Endothelial cell of umbilical vein (primary cell): ENCODE data around the gene C1QTNF8. TPM values are rescaled to one million over a fixed set of nuclear protein-coding genes. Genes with fewer than 3 reads are reported as not detected.

ENCODE experiments used
- BruUV-seq: library from RNA; stranded (reverse); fragments of 400-500 nt; replicated peaks from 2 replicates; lab custom pipeline; 2021; lab: Mats Ljungman, UMichigan
- CTCF ChIA-PET: fragments of 300-600, 350-600 bp; sonication (Branson Sonifier 250); formaldehyde crosslinking; loops from one replicate; lab custom pipeline; 2021; ENCODE audit warnings: antibody characterized with exemption, inconsistent platforms; lab: Charles Lee
- POLR2A ChIA-PET: fragments of 300-600, 350-600 bp; sonication (Branson Sonifier 250); formaldehyde crosslinking; loops from one replicate; lab custom pipeline; 2021; ENCODE audit warnings: antibody characterized with exemption, inconsistent platforms; lab: Charles Lee
- DNase-seq: peaks from one replicate; pipeline ENCODE4 v3.0.0-alpha.2; 2011; ENCODE audit warnings: low read depth, low spot score
- FAIRE-seq: peaks from 2 replicates; lab custom pipeline; 2011; peaks lifted over from hg19 to GRCh38; lab: Jason Lieb, UNC
- H2AFZ ChIP-seq: 2 replicates; pipeline ENCODE4 v1.6.0; 2012; ENCODE audit warnings: low read depth, low read length, control low read depth, inconsistent platforms
- H3K27ac ChIP-seq: 2 replicates; pipeline ENCODE4 v1.5.1; 2011; ENCODE audit warnings: low read depth, mild to moderate bottlenecking, control low read depth, low read length, moderate library complexity; ENCODE audit not compliant: insufficient read depth
- H3K27me3 ChIP-seq, 2 experiments: 2 replicates each; pipeline versions ENCODE4 v1.6.0 to v1.6.1; 2011; ENCODE audit warnings: low read length in 2 of 2, mixed read lengths in 1 of 2; ENCODE audit not compliant: control insufficient read depth in 2 of 2, insufficient read depth in 2 of 2
- H3K36me3 ChIP-seq, 2 experiments: 2 replicates in 1 of 2; 3 replicates in 1 of 2; pipeline ENCODE4 v1.5.1; 2011; ENCODE audit warnings: low read length in 2 of 2, mild to moderate bottlenecking in 1 of 2, moderate library complexity in 1 of 2; ENCODE audit not compliant: control insufficient read depth in 2 of 2, insufficient read depth in 2 of 2; ENCODE audit errors: extremely low read depth in 1 of 2
- H3K4me1 ChIP-seq: 3 replicates; pipeline ENCODE4 v1.5.1; 2011; ENCODE audit warnings: mild to moderate bottlenecking, low read length; ENCODE audit not compliant: control insufficient read depth, insufficient read depth; ENCODE audit errors: extremely low read depth
- H3K4me2 ChIP-seq: 2 replicates; pipeline ENCODE4 v1.6.1; 2011; ENCODE audit warnings: low read length, control low read depth, mixed read lengths; ENCODE audit not compliant: insufficient read depth
- H3K4me3 ChIP-seq, 3 experiments: fragments of 200-600 bp in 1 of 3; sonication (generic), shearing (Covaris generic) in 1 of 3; replicated peaks in 1 of 3; 2 replicates each; pipeline ENCODE4 v1.5.1; 2011 to 2016; ENCODE audit warnings: control low read depth in 3 of 3, low read length in 3 of 3, mild to moderate bottlenecking in 2 of 3, inconsistent platforms in 1 of 3, low read depth in 1 of 3, moderate library complexity in 1 of 3; ENCODE audit not compliant: insufficient read depth in 1 of 3
- H3K79me2 ChIP-seq: 2 replicates; pipeline ENCODE4 v1.6.0; 2012; ENCODE audit warnings: low read length, inconsistent platforms; ENCODE audit not compliant: control insufficient read depth, insufficient read depth
- H3K9ac ChIP-seq: replicated peaks from 2 replicates; pipeline ENCODE3; 2011; ENCODE audit warnings: low read length, control low read depth; ENCODE audit not compliant: insufficient read depth; ENCODE audit errors: extremely low read depth
- H3K9me1 ChIP-seq: replicated peaks from 3 replicates; pipeline ENCODE4 v1.6.0; 2011; ENCODE audit warnings: mild to moderate bottlenecking, low read length; ENCODE audit not compliant: control insufficient read depth, insufficient read depth; ENCODE audit errors: extremely low read depth
- H3K9me3 ChIP-seq: replicated peaks from 2 replicates; pipeline ENCODE4 v1.5.1; 2012; ENCODE audit warnings: low read length, inconsistent platforms; ENCODE audit not compliant: control insufficient read depth, insufficient read depth
- H4K20me1 ChIP-seq: replicated peaks from 2 replicates; pipeline ENCODE3; 2011; ENCODE audit warnings: mild to moderate bottlenecking, low read length; ENCODE audit not compliant: control insufficient read depth, insufficient read depth; ENCODE audit errors: extremely low read depth
- CTCF ChIP-seq, 2 donors: IDR thresholded peaks; 1 replicate in 1 of 2; 2 replicates in 1 of 2; pipeline ENCODE4 v1.5.1; 2011; ENCODE audit warnings: low read length in 2 of 2, mild to moderate bottlenecking in 2 of 2, moderate library complexity in 2 of 2, control low read depth in 1 of 2, inconsistent platforms in 1 of 2, low read depth in 1 of 2; ENCODE audit not compliant: insufficient read depth in 1 of 2; ENCODE audit errors: extremely low read depth in 1 of 2
- EZH2 ChIP-seq: IDR thresholded peaks from 2 replicates; pipeline ENCODE4 v1.6.1; 2012; ENCODE audit warnings: borderline replicate concordance, low read depth, mild to moderate bottlenecking, moderate library complexity, low read length, inconsistent platforms; ENCODE audit not compliant: severe bottlenecking
- FOS ChIP-seq: IDR thresholded peaks from 2 replicates; pipeline ENCODE4 v1.6.1; 2011; ENCODE audit warnings: mild to moderate bottlenecking, low read length, moderate library complexity, borderline replicate concordance; ENCODE audit not compliant: insufficient read depth
- GATA2 ChIP-seq: IDR thresholded peaks from 2 replicates; pipeline ENCODE4 v1.7.0; 2011; ENCODE audit warnings: low read depth, mild to moderate bottlenecking, moderate library complexity, mixed read lengths, low read length; ENCODE audit not compliant: insufficient read length, insufficient read depth
- JUN ChIP-seq: IDR thresholded peaks from 2 replicates; pipeline ENCODE4 v1.6.1; 2011; ENCODE audit warnings: borderline replicate concordance, low read depth; ENCODE audit not compliant: insufficient read length, insufficient read depth
- MAX ChIP-seq: IDR thresholded peaks from 2 replicates; pipeline ENCODE4 v1.6.1; 2011; ENCODE audit not compliant: insufficient read depth, insufficient read length
- MYC ChIP-seq: IDR thresholded peaks from one replicate; pipeline ENCODE4 v1.6.1; 2011; ENCODE audit warnings: mild to moderate bottlenecking, low read depth, low read length
- POLR2A ChIP-seq: IDR thresholded peaks from 2 replicates; pipeline ENCODE4 v1.6.1; 2012; ENCODE audit warnings: low read depth, mild to moderate bottlenecking, control low read depth, low read length
- POLR2AphosphoS5 ChIP-seq: IDR thresholded peaks from 2 replicates; pipeline ENCODE4 v1.6.1; 2012; ENCODE audit warnings: low read depth, mild to moderate bottlenecking, control low read depth, low read length, moderate library complexity; ENCODE audit not compliant: insufficient read depth
- dilution Hi-C: fragments of 300-500 bp; cut with MboI; formaldehyde crosslinking; loops from one replicate; pipeline ENCODE4 v1.15.0; 2019; ENCODE audit warnings: low sequenced_read_pairs; ENCODE audit not compliant: extremely low pct_ligation_motif_present
- intact Hi-C: fragments of 100-400 bp; cut with micrococcal nuclease; formaldehyde crosslinking; loops from one replicate; pipeline ENCODE4 v1.10.0; 2022
- polyA plus RNA-seq, 4 experiments: library from polyadenylated mRNA; depleted of rRNA in 3 of 4; stranded (reverse) in 3 of 4; unstranded in 1 of 4; fragments of >200 nt; gene quantifications; 2 replicates each; pipeline versions ENCODE4 v1.2.1 to v1.2.3, GENCODE V29; 2011 to 2012; ENCODE audit warnings: missing spikeins in 1 of 4
- total RNA-seq: library from RNA; stranded (reverse); gene quantifications from 2 replicates; pipeline ENCODE4 v1.2.3, GENCODE V29; 2021

The C1QTNF8 gene
- total and polyA plus RNA-seq, 2 donors (not counting 3 experiments of a cell fraction or from before 2014, with no cell fraction given) = not detected

- H3K9me1 ChIP-seq = no peaks in the 10 kb centered on the region
- H3K27ac ChIP-seq = no peak overlapping the region
- CTCF ChIA-PET = interaction anchor here (0.6 to 2.8 kb wide), 3 partner anchors 10 to 79 kb away, joined by 3 to 20 read pairs (median 3); no protein-coding TSS in a partner anchor
- no peaks in the 10 kb centered on the region for H3K4me1 ChIP-seq
- TF ChIP-seq EZH2 (no peak), CTCF (IDR thresholded peaks at IDR 0.05; ENCODE audit: extremely low read depth in 1 of 2, insufficient read depth in 1 of 2, low read depth in 1 of 2, low read length in 2 of 2) (no peak), GATA2 (no peak), POLR2AphosphoS5 (no peak), FOS (no peak), MAX (no peak), JUN (no peak), POLR2A (no peak), MYC (no peak)
- BruUV-seq = no TSS peak
- no peaks in the 10 kb centered on the region for H3K36me3 ChIP-seq
- H3K9ac ChIP-seq = no peak overlapping the region
- H4K20me1 ChIP-seq = no peaks in the 10 kb centered on the region
- dilution Hi-C loops (no loop called here), intact Hi-C loops (no loop called here)
- no peaks in the 10 kb centered on the region for H3K79me2 ChIP-seq
- no peaks in the 10 kb centered on the region for H3K9me3 ChIP-seq
- no peak overlapping the region for H3K4me2 ChIP-seq
- no peak overlapping the region for H2AFZ ChIP-seq
- no peaks in the 10 kb centered on the region for H3K27me3 ChIP-seq
- FAIRE-seq (no peak), DNase-seq (no peak)
- no peak overlapping the region for H3K4me3 ChIP-seq
- POLR2A ChIA-PET = interaction anchor here (0.6 kb wide), 1 partner anchor 148 kb away, joined by 5 read pairs; no protein-coding TSS in a partner anchor
Measured at GRCh38 chr16:1047801-1048200, 48.2 kb downstream of the C1QTNF8 start.
